Activated CD4-positive, CD25-positive, alpha-beta regulatory T cell (primary cell): ENCODE measurements around the gene CELF2.

Source experiments
- DNase-seq, 4 experiments: peaks; one replicate each; lab custom pipeline; 2025; lab: John Stamatoyannopoulos, UW

The CELF2 gene

DNA sequence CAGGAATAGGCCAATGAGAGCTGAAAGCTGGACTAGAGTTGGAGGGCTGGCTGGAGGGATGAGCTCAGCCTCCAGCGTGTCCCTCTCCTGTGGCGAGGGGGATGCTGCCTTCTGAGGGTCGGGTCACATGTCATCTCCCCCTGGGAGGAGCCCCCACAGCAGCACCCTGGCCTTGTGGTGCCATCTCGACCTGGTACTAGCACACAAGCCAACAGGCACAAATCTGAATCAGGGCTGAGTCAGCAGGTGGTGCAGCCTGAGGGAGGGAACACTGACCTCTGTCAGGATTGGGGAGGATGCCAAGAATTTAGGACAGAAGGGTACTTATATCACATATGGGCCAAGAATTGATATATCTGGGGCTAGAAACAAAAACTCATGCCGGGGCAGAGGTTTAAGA is 280.4 kb downstream of the CELF2 start:
- DNase-seq, result no peak

DNA sequence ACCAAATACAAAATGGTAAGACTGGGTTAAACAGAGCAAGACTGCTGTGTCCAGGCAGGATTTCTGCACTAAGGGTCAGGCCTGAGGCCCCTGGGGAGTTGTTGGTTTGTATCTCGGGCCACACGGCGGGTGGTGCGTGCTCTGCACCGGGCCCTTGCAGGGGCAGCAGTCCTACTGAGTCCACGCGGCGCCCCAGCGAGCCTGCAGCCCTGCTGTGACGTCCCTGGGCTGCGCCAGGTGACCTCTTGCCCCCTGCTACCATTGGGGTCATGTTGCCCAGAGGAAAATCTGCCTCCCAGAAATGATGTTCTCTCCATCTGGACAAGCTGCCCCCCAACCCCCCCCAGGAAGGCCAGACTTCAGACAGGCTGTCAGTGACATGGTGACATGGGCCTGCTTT is 281.5 kb downstream of the CELF2 start:
- DNase-seq, result no peak

DNA sequence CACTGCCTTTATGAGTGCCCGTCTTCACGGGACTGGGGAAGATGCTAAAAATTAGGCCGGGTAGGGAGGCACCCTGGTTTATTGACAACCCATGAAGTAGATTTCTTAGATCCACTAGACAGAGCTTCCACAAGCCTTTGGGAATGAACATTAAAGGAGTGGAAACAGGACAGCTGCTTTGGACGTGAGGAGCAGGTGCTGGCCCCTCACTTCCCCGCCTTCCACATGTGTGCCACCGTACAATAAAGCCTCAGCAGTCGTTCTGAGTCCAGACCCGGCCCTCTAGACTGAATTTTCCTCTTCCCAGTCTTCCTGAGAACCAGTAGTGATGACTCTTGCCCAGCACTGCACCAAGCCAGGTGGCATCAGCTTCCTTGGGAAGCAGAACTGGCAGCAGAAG is 282.4 kb downstream of the CELF2 start:
- DNase-seq, result no peak

DNA sequence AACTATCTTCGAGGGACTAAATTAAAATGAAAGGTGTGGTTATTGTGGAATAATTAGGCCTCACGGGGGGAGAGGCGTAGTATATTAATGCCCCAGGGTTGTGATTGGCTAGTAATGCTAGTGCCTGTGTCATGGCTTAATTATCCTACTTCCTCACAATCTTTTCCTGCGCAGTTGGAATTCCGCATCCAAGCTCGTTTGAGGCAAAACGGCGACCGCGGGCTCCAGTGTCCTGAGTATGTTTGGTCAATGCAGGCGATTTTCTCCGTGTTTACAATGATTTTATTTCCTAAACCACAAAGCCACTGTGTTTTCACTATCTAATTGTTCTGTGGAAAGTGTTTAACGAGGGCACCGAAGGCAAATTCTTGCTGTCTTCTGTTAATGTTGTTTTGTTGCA is 282.9 kb downstream of the CELF2 start:
- no peak for DNase-seq

DNA sequence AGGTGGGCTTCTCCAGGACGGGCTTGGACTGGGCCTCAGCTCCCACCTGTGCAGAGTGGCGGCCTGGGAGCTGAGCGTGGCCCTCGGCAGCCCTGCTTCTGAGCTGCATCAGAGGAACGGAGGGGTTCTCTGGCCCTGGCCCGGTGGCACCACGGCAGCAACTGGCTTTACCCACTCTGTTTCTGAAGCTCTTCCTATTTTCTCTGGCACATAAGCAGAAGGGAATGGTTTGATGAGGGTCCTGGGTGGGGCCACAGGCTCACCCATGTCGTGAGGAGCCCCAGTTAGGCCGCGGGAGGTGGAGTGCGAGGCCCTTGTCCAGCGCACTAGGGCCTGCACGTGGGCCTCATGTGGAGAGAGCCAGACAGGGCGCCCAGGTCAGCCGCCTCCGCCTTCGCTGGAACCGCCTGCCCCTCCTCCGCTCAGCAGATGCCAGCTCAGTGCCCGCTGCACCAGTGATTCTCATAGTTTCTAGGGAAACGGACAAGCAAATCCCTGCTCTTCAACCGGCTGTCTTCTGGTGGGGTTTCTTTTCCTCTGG is 284.0 kb downstream of the CELF2 start:
- DNase-seq, result no peak

DNA sequence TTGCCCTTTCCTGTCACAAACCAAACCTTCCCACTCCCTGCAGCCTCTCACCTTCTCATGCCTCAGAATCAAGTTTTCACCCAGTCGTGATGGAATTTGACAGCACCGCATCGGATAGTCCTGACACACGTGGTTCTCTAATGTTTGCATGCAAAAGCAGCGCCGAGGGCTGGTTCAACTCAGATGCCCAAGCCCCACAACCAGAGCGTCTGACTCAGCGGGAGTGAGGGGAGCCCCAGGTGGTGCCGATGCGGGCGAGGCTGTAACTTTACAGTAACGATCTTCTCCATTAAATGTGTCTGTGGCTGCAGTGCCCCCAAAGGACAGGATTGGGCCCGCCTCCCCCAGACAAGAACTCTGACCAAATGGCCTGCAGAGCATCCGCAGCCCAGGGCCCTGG is 284.5 kb downstream of the CELF2 start:
- DNase-seq, result no peak

DNA sequence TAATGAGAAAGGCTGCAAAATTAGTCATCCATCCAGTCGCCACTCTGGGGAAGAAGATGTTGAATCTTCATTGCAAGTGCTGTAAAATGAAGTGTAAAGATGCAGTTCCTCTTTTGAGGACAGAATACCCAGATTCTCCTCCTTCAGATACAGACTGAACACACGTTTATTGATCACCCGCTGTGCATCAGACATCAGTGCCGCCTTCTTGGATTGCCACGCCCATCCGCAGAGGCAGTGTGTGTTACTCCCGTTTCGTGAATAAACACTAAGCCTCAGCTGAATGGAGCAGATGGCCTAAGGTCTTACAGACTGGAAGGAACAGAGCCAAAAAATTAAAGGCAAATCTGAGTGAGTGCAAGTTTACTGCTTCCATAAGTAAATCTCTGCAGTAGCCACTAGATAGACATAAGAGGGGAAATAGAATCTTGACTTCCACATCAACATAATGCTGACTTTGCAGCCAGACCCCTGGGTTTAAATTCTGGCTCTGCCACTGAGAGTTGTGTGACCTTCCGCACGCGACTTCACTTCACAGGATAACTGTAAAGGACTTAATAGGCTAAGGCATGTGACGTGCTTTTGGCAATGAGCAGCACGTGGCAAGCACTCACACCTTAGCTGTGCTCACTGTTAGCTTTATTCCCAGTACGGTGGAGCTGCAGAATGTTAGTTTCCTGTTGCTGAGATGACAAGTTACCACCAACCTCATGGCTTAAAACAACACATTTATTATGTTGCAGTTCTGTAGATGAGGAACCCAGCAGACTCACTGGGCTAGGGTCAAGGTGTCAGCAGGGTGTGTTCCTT is 285.9 kb downstream of the CELF2 start:
- no peak for DNase-seq

DNA sequence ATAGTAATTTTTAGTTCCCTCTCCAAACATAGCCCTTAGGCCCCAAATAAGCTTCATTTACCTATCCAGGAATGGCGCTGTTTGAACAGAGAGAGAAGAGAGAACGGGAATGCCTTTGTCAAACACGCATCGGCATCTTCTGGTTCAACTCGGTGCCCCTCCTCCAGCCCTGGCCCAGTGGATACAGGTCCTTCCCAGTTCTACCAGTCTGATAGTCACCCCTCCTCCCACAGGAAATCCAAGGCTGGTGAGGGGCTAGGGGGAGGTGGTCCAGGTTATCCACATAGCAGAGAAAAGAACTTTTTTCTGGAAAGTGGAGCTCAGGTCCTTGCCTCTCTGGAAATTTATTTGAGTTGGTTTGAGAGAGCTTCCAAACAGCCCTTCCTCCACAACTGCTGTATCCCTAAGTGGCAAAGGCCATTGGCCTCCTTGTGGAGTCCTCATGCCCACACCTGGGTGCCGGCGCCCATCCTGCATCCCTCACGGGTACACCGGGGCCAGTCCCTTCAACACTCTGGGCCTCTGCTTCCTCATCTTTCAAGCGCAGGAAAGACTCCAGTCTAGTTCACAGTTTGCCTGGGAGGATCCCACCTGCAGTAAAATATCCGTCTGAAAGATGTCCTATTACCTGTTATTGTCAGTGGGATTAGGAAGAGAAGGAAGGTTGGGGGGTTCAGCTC is 287.4 kb downstream of the CELF2 start:
- no peak for DNase-seq

DNA sequence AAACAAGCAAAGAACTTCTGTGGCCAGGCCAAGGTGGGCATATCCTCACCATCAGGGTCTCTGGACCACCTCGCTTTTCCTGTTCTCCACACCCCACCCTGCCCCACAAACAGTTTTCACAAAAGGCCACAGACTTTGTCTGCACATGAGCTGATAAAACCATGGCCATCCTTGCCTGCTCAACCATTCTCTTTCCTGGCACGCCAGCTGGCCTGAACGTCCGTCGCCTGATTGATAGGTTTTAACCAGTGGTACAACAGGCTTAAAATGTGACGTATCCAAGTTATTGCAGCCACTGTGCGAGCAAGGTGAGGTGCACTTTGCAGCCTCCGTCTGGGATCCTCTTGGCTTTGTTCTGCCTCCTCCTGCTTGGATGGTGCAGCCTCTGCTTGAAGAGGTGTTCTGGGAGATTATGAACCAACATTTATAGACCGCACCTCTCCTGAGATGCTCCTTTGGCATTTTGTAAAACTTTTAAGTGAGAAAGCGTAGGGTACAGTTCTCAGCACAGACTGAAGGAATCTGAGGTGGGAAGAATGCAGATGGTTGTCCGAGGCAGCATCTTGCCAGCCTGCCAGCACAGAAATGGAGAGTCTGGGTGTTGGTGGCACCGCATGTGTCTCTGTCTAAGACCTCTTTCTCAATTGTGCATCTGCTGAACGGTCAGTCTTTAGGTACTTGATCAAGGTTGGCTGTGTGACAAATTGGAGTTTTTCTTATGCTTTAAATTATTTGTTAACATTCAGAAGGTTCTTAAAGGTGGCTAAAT is 288.3 kb downstream of the CELF2 start:
- DNase-seq, result no peak

DNA sequence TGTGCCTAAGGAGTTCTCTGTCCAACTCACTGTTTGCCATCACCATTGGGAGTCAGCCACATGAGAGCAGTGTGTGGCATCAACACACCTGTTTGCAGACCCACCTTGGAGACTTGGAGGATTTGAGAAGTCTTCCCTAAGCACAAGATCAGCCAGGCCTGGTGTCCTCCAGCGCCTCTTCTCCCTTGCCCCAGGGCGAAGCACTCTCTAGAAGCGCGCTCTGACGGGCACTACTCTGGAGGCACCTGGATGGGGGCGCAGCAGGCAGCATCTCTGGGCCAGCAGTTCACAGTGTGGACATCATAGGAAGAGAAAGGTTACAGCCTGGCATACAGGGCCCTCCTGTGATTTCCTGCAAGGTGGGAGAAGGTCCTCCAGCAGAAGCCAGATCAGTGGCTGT is 289.3 kb downstream of the CELF2 start:
- no peak for DNase-seq

DNA sequence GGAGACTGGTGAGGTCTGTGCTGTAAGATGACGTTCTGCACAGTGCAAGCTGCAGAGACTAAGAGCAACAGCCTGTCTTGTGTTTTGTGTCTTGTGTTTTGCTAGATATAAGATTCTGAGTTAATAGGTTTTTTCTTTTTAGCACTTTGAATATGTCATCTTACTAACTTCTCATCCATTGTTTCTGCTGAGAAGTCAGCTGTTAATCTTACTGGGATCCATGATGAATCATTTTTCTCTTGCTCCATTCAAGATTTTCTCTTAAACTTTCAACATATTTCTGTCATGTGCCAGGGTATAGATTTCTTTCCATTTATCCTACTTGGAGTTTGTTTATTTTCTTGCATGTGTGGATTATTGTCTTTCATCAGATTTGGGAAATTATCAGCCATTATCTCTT is 290.3 kb downstream of the CELF2 start:
- no peak for DNase-seq

DNA sequence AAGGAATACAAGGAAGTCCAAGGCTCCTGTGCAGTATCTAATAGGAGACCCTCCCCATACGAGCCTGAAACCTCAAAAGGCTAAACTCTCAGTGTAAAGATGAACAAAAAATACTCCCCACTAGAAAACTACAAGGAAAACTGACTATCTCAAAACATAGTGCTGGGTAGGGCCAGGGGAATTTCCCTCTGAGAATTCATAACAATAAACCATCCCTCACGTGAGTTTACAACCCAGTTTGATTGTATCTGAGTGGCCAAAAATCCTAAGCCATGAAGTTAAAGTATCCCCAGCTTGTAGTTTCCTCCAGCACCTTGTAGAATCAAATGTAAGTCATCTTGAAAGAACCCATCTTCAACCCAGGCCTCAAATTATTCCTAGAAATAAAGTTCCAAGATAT is 293.4 kb downstream of the CELF2 start:
- DNase-seq, result no peak

DNA sequence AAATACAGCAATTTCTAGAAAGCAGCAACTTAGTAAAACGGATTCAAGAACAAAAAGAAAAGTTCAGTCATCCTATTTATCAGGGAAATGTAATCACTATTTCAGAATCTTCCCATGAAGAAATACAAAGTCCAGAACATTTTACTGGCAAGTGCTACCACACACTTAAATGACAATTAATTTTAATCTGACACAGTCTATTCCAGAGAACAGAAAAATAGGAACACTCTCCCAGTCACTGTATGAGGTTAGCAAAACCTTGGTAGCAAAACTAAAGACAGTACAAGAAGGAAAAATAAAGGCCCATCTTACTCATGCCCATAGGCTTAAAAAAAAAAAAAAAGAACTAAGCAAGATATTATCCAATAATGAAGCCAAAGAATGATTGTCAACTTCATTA is 295.8 kb downstream of the CELF2 start:
- DNase-seq, result no peak

DNA sequence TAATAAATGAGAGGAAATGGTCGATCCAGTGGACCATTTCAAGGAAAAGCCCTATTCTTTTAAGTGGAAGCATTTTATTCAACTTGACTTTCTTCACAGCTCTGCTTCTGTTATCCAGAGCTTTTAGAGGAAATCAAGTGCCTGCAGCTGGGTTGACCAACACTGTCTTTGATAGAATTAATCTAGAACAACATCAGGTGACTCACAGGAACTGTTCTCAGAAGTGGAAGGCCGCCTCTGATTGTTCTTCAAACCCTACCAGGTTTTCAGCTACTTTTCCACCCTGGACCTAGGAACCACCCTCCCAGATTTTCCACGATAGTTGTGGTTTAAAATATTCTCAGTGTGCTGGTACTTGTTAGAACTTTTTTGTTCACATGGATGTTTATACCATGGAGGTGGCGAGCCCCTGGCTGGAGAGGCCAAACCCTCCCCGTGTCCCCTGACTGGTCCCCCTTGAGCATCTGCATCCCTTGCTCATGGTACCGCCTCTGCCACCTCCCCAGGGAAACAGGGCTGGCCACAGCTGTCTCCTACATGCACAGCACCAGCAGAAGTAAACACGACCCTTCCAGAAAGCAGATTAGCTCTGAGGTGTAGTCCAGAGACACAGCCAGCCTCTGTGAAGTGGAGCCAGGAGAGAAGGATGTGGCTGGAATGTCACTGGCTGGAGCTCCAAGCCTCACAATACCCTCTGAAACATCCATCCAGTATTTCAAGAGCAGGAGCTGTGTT is 300.4 kb downstream of the CELF2 start:
- DNase-seq, result no peak

DNA sequence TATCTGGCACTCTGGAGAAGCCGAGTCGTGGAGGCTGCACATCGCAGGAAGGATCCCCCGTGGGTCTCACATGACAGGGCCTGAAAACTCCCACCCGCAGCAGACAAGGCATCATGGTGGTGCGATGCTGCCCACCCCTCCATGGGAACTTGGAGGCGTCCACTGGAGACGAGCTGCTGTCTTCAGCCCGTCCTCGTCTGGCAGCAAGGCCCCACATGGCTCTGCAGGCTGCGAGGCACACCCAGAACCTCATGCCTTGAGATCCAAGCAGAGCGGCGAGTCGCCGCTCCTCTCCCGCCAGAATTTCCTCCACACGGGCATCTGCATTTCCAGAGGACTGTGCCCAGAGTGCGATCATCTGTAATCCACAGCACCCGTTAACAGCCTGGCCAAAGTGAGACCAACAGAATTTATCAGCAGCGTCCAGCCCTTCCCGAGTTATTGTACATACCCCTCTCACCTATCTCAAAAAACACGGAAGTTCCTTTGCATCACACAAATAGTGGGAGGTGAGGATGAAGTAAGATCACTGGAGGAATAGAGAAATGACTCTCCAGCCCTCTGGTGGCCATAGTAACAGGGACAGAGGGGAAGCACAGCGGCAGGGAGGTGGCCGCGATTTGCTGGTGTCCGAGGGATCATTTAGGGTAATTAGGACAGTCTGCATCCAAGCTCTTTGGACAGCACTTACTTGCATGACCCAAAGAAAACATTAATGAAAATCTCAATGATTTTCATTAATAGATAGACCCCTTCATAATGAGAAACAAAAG is 301.3 kb downstream of the CELF2 start:
- DNase-seq, result no peak

DNA sequence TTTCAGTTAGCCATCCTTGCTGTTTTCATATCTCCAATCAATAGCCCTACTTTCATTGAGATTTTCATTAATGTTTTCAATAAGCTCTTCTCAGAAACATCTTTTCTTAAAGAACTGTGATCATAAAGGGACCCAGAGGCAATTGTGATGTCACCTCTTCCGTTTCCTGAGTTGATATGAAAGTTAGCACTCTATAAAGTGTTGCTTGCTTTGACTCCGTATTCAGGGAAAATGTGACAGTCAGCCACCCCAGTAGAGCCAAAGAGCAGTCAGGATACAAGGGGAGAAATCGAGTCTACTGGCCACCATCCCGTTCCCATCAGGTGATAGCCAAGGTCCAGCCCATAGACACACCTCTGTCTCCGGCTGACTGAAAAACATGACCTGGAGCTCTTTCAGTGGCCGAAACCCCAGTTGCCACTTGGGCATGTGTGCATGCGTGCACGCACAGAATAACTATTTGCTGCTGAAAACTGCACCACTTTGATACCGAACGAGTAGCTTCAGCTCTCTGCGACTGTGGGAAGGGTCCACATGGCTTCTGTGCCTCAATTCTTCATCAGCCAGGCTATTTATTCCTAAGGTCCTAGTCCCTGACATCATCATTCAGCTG is 302.4 kb downstream of the CELF2 start:
- DNase-seq, result no peak

DNA sequence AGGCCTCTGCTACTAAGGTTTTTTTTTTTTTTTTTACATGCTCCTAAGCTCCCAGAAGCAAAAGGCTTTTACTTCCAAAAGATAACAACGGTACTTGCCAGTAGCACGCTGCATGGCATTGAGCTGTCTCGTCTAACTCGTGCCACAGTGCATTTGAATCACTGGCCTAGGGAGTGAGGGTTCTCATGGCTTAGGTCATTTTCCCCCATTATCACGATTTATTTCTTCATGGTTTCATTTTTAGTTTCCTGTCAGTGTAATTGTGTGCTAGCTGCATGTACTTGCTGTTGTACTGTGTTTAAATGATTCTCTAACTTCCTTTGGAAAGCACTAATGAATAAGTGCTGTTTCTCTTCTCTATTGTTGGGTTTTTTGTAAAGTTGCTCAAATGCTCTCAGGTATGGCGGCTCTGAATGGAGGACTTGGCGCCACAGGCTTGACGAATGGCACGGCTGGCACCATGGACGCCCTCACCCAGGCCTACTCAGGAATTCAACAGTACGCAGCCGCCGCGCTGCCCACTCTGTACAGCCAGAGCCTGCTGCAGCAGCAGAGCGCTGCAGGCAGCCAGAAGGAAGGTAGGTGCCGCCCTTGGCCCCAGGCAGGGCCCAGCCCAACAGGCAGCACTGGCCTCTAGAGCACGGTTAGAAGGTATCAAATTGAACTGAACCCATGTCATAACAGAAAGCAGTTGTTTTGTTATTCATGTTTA is 303.3 kb downstream of the CELF2 start:
- DNase-seq, result no peak

DNA sequence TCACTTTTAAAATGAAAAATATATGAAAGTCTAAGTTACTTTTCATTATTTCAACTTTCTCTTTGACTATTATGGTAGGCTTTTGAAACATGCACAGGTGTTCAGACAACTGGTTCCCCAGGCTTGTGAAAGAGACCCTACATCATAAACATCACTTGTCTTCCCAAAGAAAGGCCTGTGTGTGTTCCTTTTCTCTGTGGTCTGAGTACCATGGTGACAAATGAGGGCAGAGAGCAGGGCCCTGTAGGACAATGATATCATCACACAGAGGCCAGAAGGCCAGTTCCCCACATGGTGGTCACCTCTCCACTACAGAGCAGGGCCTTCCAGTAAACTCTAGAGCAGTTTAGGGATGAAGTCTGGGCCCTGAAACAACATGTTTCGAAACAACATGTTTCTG is 305.0 kb downstream of the CELF2 start:
- DNase-seq, result no peak

DNA sequence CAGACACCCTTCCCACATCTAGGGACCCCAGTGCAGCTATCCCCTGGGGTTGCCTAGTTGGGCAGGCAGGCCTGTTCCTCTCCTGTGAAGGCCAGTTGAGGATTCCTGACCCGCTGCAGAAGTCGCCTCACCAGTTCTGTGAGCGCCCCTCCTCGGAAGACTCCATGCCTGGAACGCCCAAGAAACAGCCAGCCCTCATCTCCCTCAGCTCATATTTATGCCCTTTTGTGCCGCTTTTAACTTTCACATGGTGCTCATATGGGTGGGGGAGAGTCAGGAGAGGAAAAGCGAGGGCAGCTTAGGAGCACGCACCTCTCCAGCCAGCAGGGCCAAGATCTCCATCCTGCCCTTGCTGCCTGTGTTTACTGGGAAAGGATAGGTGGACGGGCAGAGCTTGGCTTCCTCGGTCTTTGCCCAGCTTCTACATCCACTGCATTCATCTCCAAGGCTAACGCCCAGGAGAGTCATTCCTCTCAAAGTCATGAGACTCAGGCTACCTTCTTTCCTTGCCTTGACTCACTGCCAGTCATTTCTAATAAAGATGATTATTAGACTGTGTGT is 307.2 kb downstream of the CELF2 start:
- no peak for DNase-seq

DNA sequence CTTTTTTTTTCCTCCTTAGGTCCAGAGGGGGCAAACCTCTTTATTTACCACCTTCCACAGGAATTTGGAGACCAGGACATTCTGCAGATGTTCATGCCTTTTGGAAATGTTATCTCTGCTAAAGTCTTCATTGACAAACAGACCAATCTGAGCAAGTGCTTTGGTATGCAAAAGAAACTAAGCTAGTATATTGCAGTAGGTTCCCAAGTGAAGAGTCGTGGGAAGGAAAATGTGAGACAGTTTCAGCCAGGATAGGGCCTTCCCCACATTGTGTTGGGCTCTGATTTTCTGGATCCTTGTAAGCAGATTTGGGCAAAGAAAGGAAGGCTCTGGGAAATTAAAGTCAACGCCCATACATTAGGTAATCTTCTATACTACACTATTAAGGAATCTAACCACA is 308.1 kb downstream of the CELF2 start:
- no peak for DNase-seq
